Measurements from ENCODE around the gene GABBR2. TPM values are rescaled to one million over a fixed set of nuclear protein-coding genes. Genes with fewer than 3 reads are reported as not detected.

The GABBR2 gene
- total and polyA plus RNA-seq, 2 of the 8 experiments (the other 6 are each of a cell fraction or from before 2014, with no cell fraction given): 0.50 to 1.2 TPM

DNA sequence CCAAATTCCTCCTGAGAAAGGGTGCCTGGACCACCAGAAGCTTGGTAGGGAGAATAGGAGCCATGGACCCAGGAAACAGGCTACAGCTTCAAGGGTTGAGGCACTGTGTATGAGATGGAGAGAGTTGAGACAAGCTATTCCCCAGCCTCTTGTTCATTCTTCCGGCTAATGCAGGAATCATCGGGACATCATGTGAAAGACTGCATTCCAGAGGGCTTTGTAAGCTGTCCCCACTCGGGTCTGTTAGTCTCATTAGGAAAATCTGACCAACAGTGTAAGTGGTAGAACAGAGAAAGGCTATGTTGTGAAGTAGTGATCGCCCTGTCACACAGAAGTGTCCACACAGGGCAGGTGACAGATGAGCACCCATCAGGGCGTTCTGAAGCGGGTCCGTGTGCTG lies 81.4 kb downstream of the GABBR2 start:
- WGBS, 2 experiments (ENCODE audit: extremely low coverage in 1 of 2, insufficient coverage in 1 of 2, insufficient read length in 1 of 2, insufficient replicate concordance in 2 of 2, low coverage in 1 of 2, low lambda C conversion rate in 2 of 2, missing lambda C conversion rate in 1 of 2): 91% methylated on average over 7 of the region's 7 CpGs; no CpG with 5 or more reads in 1 of the 2 experiments
- Histone ChIP-seq H4K20me1 (replicated peaks in 1 of 2; ENCODE audit: control insufficient read depth in 1 of 2, insufficient read depth in 2 of 2, low read length in 2 of 2) (no peaks in the 10 kb centered on the region), H3K36me3 (ENCODE audit: control insufficient read depth in 2 of 4, insufficient read depth in 4 of 4, low read length in 3 of 4) (no peaks in the 10 kb centered on the region), H3K18ac (ENCODE audit: extremely low read depth, low read length) (no peak overlapping the region), H3K9me3 (ENCODE audit: insufficient read depth in 2 of 2, low read depth in 1 of 2, low read length in 1 of 2) (no peaks in the 10 kb centered on the region), H2AFZ (ENCODE audit: low read length) (no peak overlapping the region), H2BK12ac (ENCODE audit: low read depth, low read length) (no peak overlapping the region), H2BK120ac (replicated peaks; ENCODE audit: low read depth, low read length) (no peak overlapping the region), H3K4me1 (replicated peaks in 1 of 4; ENCODE audit: control insufficient read depth in 3 of 4, insufficient read depth in 4 of 4, low read length in 3 of 4) (no peaks in the 10 kb centered on the region; a peak in 2 of 7 replicates), H4K91ac (replicated peaks; ENCODE audit: insufficient read length, low read length) (no peak overlapping the region), H2BK15ac (ENCODE audit: low read length) (no peak overlapping the region), H3K79me2 (ENCODE audit: control insufficient read depth in 1 of 2, insufficient read depth in 2 of 2, low read length in 2 of 2) (no peaks in the 10 kb centered on the region), H2AK5ac (ENCODE audit: low read depth, low read length) (no peak overlapping the region), H3K9ac (replicated peaks in 1 of 4; ENCODE audit: extremely low read depth in 1 of 4, low read depth in 3 of 4, low read length in 3 of 4) (no peak overlapping the region), H3K79me1 (ENCODE audit: low read depth, low read length) (no peaks in the 10 kb centered on the region), H4K5ac (ENCODE audit: insufficient read length, low read depth, low read length) (no peak overlapping the region), H3K4me2 (ENCODE audit: insufficient read depth in 1 of 2, low read depth in 2 of 2, low read length in 2 of 2) (no peak overlapping the region), H3K4me3 (ENCODE audit: extremely low read depth in 1 of 4, insufficient read depth in 2 of 4, low read depth in 3 of 4, low read length in 4 of 4) (no peak overlapping the region), H2BK5ac (ENCODE audit: low read depth, low read length) (no peak overlapping the region), H3K4ac (replicated peaks; ENCODE audit: insufficient read length, low read depth, low read length) (no peak overlapping the region), H3K27ac (ENCODE audit: low read depth, low read length) (no peak overlapping the region), H3K23ac (ENCODE audit: insufficient read length) (no peak overlapping the region), H3K27me3 (replicated peaks in 1 of 4; ENCODE audit: control insufficient read depth in 3 of 4, extremely low read depth in 1 of 4, insufficient read depth in 3 of 4, low read length in 3 of 4) (0 out of 7 replicates have a peak, but pooled peaks cover 0 to 2% (median 0%) of the 10 kb centered on the region in 4 experiments), H4K8ac (ENCODE audit: extremely low read depth, insufficient read depth, low read length) (no peak overlapping the region), H2BK20ac (ENCODE audit: low read length) (no peak overlapping the region), H3K56ac (replicated peaks; ENCODE audit: insufficient read length, low read depth, low read length) (no peak overlapping the region), H3K23me2 (ENCODE audit: low read depth, low read length) (no peaks in the 10 kb centered on the region), H3K14ac (ENCODE audit: insufficient read length) (no peak overlapping the region)
- DNase-seq (ENCODE audit: low read depth in 1 of 2, low spot score in 2 of 2) (no peak), FAIRE-seq (no peak)
- CTCF ChIA-PET (ENCODE audit: partially characterized antibody): interaction anchor here (0.7 to 4.9 kb wide), 7 partner anchors 11 to 84 kb away, joined by 3 to 23 read pairs (median 5); no protein-coding TSS in a partner anchor
- POLR2A ChIA-PET (ENCODE audit: partially characterized antibody): no interaction called here
- no peak for TF ChIP-seq GTF2F1 (IDR thresholded peaks at IDR 0.05; ENCODE audit: borderline replicate concordance, low read depth, low read length)
- no peak for TF ChIP-seq SP2 (IDR thresholded peaks at IDR 0.05; ENCODE audit: low read length)
- TF ChIP-seq KDM4A (IDR thresholded peaks at IDR 0.05; ENCODE audit: low read depth, low read length, severe bottlenecking): no peak
- TF ChIP-seq USF2 (IDR thresholded peaks at IDR 0.05; ENCODE audit: low read length): no peak
- TF ChIP-seq HDAC2 (IDR thresholded peaks at IDR 0.05; ENCODE audit: borderline replicate concordance in 1 of 2, low read depth in 2 of 2, low read length in 2 of 2): no peak
- TF ChIP-seq NANOG (IDR thresholded peaks at IDR 0.05; ENCODE audit: insufficient read depth, low read depth, low read length, poor library complexity, severe bottlenecking): no peak
- TF ChIP-seq SRF (IDR thresholded peaks at IDR 0.05; ENCODE audit: low read depth, low read length): no peak
- no peak for TF ChIP-seq RBBP5 (IDR thresholded peaks at IDR 0.05; ENCODE audit: borderline replicate concordance, low read depth, low read length)
- no peak for TF ChIP-seq SP4 (IDR thresholded peaks at IDR 0.05; ENCODE audit: low read length)
- TF ChIP-seq POU5F1 (IDR thresholded peaks at IDR 0.05; ENCODE audit: low read depth, low read length): no peak
- TF ChIP-seq YY1 (IDR thresholded peaks at IDR 0.05; ENCODE audit: low read depth, low read length): no peak
- no peak for TF ChIP-seq BRCA1 (IDR thresholded peaks at IDR 0.05; ENCODE audit: low read depth, low read length)
- TF ChIP-seq POLR2AphosphoS5 (IDR thresholded peaks at IDR 0.05; ENCODE audit: low read depth, low read length): no peak
- TF ChIP-seq SUZ12 (IDR thresholded peaks at IDR 0.05; ENCODE audit: low read length): no peak

Data from H1 (cell line).